Lower lobe of right lung (tissue), 2 donors: ENCODE measurements around the gene THAP8. TPM values are rescaled to one million over a fixed set of nuclear protein-coding genes. Genes with fewer than 3 reads are reported as not detected.

Experiments
- ATAC-seq, 2 donors: fragments of 200-7000 bp; cut with Tn5 transposase; one replicate each; pipeline ENCODE4 v1.9.1; 2020 to 2022; ENCODE audit warnings: mild to moderate bottlenecking in 2 of 2, moderate library complexity in 2 of 2
- DNase-seq: peaks from one replicate; pipeline ENCODE4 v3.0.0-alpha.2; 2020
- H3K27ac ChIP-seq: fragments of 200-600 bp; one replicate; pipeline ENCODE4 v1.8.0; 2022
- H3K27me3 ChIP-seq: fragments of 200-600 bp; one replicate; pipeline ENCODE4 v1.8.0; 2022; ENCODE audit warnings: low read depth
- H3K36me3 ChIP-seq: fragments of 200-600 bp; one replicate; pipeline ENCODE4 v1.8.0; 2022; ENCODE audit warnings: mild to moderate bottlenecking
- H3K4me1 ChIP-seq: fragments of 200-600 bp; one replicate; pipeline ENCODE4 v1.8.0; 2022
- H3K4me3 ChIP-seq: fragments of 200-600 bp; one replicate; pipeline ENCODE4 v1.8.0; 2022; ENCODE audit warnings: mild to moderate bottlenecking
- H3K9me3 ChIP-seq: fragments of 200-600 bp; one replicate; pipeline ENCODE4 v1.8.0; 2022
- CTCF ChIP-seq: fragments of 200-600 bp; IDR thresholded peaks from one replicate; pipeline ENCODE4 v1.8.0; 2022; ENCODE audit warnings: antibody characterized with exemption, mild to moderate bottlenecking
- intact Hi-C: fragments of 100-400 bp; cut with DNase I; formaldehyde crosslinking; loops from one replicate; pipeline ENCODE4 v1.11.0; 2022
- total RNA-seq: library from RNA; stranded (reverse); fragmentation: NEBNext Ultra II Directional; extraction: Animal tissue kit (Norgen Biotek cat#: 25700); gene quantifications from one replicate; pipeline ENCODE4 v1.2.1, GENCODE V29; 2021
- donor health status: DM: no; HTN: yes; CAD: no; lungs with severe emphysema.

The THAP8 gene
- total RNA-seq, 1 donor from 2014 or later, result 5.5 TPM

GRCh38 chr19:36064826-36065225 is 10.7 kb upstream of the THAP8 start:
- Histone ChIP-seq H3K4me3 (no peak overlapping the region), H3K9me3 (no peaks in the 10 kb centered on the region), H3K27ac (no peak overlapping the region), H3K27me3 (no peaks in the 10 kb centered on the region), H3K36me3 (no peaks in the 10 kb centered on the region), H3K4me1 (no peaks in the 10 kb centered on the region)
- intact Hi-C loops, result no loop called here
- TF ChIP-seq CTCF, result no peak
- DNase-seq (no peak), ATAC-seq (peak in 1 of 2 donors; percentile 45)

- H3K4me1 ChIP-seq, result no peaks in the 10 kb centered on the region
- no peak for TF ChIP-seq CTCF
- no peak for DNase-seq
- H3K4me3 ChIP-seq, result no peak overlapping the region
- no peak for ATAC-seq
- no peak overlapping the region for H3K27ac ChIP-seq
- H3K36me3 ChIP-seq, result no peaks in the 10 kb centered on the region
- intact Hi-C loops, result no loop called here
- H3K27me3 ChIP-seq, result no peaks in the 10 kb centered on the region
- H3K9me3 ChIP-seq, result no peaks in the 10 kb centered on the region
These were observed 7.3 kb upstream of the THAP8 start for GRCh38 chr19:36061367-36061766.

GRCh38 chr19:36060430-36060829 is 6.3 kb upstream of the THAP8 start:
- peak; percentile 37 for TF ChIP-seq CTCF
- peak; percentile 76 to 88 for ATAC-seq

GRCh38 chr19:36059180-36059910 is 5.3 kb upstream of the THAP8 start:
- no peak for TF ChIP-seq CTCF
- intact Hi-C loops, result no loop called here
- ATAC-seq, result peak in 1 of 2 donors; percentile 25

More at GRCh38 chr19:36060430-36060829, 6.3 kb upstream of the THAP8 start:
- intact Hi-C loops, result no loop called here
- Histone ChIP-seq H3K36me3 (no peaks in the 10 kb centered on the region), H3K9me3 (no peaks in the 10 kb centered on the region), H3K27me3 (no peaks in the 10 kb centered on the region), H3K4me3 (no peak overlapping the region), H3K4me1 (peaks cover 5% of the 10 kb centered on the region), H3K27ac (no peak overlapping the region)
- no peak for DNase-seq

GRCh38 chr19:36058481-36059179 is 4.5 kb upstream of the THAP8 start:
- DNase-seq (no peak), ATAC-seq (no peak)
- H3K9me3 ChIP-seq, result no peaks in the 10 kb centered on the region
- TF ChIP-seq CTCF, result no peak
- no peaks in the 10 kb centered on the region for H3K27me3 ChIP-seq
- no peak overlapping the region for H3K27ac ChIP-seq
- no peaks in the 10 kb centered on the region for H3K36me3 ChIP-seq
- intact Hi-C loops, result no loop called here
- no peak overlapping the region for H3K4me3 ChIP-seq
- H3K4me1 ChIP-seq, result peaks cover 11% of the 10 kb centered on the region

More at GRCh38 chr19:36059180-36059910, 5.3 kb upstream of the THAP8 start:
- Histone ChIP-seq H3K4me1 (peaks cover 11% of the 10 kb centered on the region), H3K27me3 (no peaks in the 10 kb centered on the region), H3K36me3 (no peaks in the 10 kb centered on the region), H3K4me3 (no peak overlapping the region), H3K9me3 (no peaks in the 10 kb centered on the region), H3K27ac (no peak overlapping the region)
- no peak for DNase-seq
